ENCODE measurements around the gene PRDX4. TPM values are rescaled to one million over a fixed set of nuclear protein-coding genes. Genes with fewer than 3 reads are reported as not detected.
"Not testable (repeated sequence)": the region's sequence is repeated elsewhere in the genome, so short reads cannot be mapped to it uniquely, and the experiment has no call there.

Gene PRDX4
- total RNA-seq, 2 donors from 2014 or later, result 84.6 to 91.8 TPM

DNA sequence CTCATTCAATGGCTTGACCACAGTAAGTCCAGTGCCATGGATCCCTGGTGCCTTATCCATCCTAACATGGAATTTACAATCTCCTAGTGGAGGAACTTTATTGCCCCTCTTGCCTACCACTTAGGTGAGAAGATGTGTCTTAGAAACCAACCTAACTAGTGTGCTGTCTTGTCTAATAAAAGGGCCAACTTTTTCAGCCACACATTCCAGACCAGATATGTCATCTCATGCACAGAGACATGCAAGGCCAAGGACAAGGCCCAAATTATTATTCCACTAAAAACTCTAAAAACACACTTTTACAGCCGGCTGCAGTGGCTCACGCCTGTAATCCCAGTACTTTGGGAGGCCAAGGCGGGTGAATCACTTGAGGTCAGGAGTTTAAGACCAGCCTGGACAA lies 10.6 kb upstream of the PRDX4 start:
- TF ChIP-seq, protein P1, sequence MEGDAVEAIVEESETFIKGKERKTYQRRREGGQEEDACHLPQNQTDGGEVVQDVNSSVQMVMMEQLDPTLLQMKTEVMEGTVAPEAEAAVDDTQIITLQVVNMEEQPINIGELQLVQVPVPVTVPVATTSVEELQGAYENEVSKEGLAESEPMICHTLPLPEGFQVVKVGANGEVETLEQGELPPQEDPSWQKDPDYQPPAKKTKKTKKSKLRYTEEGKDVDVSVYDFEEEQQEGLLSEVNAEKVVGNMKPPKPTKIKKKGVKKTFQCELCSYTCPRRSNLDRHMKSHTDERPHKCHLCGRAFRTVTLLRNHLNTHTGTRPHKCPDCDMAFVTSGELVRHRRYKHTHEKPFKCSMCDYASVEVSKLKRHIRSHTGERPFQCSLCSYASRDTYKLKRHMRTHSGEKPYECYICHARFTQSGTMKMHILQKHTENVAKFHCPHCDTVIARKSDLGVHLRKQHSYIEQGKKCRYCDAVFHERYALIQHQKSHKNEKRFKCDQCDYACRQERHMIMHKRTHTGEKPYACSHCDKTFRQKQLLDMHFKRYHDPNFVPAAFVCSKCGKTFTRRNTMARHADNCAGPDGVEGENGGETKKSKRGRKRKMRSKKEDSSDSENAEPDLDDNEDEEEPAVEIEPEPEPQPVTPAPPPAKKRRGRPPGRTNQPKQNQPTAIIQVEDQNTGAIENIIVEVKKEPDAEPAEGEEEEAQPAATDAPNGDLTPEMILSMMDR (IDR thresholded peaks at IDR 0.05), result no peak
- DNase-seq (ENCODE audit: low spot score), result no peak
- Histone ChIP-seq H3K27ac (no peak overlapping the region), H3K4me3 (no peak overlapping the region), H3K9me3 (no peaks in the 10 kb centered on the region), H3K36me3 (no peaks in the 10 kb centered on the region), H3K4me1 (no peaks in the 10 kb centered on the region), H3K27me3 (no peaks in the 10 kb centered on the region)

DNA sequence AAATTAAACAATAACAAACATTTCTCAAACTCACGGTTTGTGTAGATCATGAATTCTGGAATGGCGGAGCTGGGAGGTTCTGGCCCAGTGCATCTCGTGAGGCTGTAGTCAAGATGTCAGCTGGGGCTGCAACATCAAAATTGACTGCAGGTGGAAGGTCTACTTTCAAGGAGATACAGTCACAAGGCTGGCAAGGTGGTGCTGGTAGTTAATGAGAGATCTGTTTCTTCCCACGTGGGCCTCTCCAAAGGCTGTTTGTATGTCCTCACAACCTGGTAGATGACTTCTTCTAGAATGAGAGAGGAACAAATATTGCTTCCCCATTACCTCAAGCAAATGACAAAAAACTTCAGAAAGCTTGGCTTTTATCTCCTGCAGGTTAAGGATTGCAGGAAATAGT lies 8.0 kb upstream of the PRDX4 start:
- Histone ChIP-seq H3K36me3 (no peaks in the 10 kb centered on the region), H3K27me3 (no peaks in the 10 kb centered on the region), H3K9me3 (no peaks in the 10 kb centered on the region), H3K4me3 (no peak overlapping the region), H3K4me1 (no peaks in the 10 kb centered on the region), H3K27ac (no peak overlapping the region)
- TF ChIP-seq, protein P1 (IDR thresholded peaks at IDR 0.05), result no peak
- DNase-seq (ENCODE audit: low spot score), result no peak

DNA sequence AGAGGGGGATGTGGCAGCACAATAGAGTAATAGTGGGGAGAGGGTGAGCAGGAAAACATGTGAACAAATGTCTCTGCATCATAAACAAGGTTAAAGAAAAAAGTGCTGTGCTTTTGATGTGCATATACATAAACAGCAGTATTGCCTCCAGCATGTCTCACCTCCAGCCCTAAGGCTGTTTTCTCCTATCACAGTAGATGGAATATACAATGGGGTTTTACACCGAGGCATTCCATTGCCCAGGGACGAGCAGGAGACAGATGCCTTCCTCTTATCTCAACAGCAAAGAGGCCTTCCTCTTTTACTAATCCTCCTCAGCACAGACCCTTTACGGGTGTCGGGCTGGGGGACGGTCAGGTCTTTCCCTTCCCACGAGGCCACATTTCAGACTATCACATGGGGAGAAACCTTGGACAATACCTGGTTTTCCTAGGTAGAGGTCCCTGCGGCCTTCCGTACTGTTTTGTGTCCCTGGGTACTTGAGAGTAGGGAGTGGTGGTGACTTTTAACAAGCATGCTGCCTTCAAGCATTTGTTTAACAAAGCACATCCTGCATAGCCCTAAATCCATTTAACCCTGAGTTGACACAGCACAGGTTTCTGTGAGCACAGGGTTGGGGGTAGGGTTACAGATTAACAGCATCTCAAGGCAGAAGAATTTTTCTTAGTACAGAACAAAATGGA lies 7.1 kb upstream of the PRDX4 start:
- H3K4me3 ChIP-seq; H3K36me3 ChIP-seq; DNase-seq (ENCODE audit: low spot score); H3K27ac ChIP-seq; H3K27me3 ChIP-seq; H3K4me1 ChIP-seq; H3K9me3 ChIP-seq: not testable (repeated sequence)

DNA sequence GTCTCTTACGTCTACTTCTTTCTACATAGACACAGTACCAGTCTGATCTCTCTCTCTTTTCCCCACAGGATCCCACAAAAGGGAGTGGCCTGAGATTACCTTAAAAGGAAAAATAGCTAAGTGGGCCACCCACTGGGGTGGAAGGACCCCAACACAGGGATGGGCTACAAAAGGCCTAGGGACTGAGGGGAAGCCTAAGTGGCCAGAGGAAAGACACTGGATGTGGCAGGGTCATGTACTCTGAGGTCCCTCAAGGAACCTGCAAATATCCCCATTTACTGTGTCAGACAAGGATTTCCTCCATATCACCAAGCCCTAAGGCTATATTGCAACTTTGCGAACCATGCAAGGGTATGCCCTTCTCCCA lies 6.5 kb upstream of the PRDX4 start:
- TF ChIP-seq, protein P1 (IDR thresholded peaks at IDR 0.05), result no peak
- H3K4me3 ChIP-seq, result no peak overlapping the region
- DNase-seq (ENCODE audit: low spot score), result no peak
- no peaks in the 10 kb centered on the region for H3K36me3 ChIP-seq
- no peaks in the 10 kb centered on the region for H3K27me3 ChIP-seq
- H3K27ac ChIP-seq, result no peak overlapping the region
- H3K4me1 ChIP-seq, result no peaks in the 10 kb centered on the region
- no peaks in the 10 kb centered on the region for H3K9me3 ChIP-seq

DNA sequence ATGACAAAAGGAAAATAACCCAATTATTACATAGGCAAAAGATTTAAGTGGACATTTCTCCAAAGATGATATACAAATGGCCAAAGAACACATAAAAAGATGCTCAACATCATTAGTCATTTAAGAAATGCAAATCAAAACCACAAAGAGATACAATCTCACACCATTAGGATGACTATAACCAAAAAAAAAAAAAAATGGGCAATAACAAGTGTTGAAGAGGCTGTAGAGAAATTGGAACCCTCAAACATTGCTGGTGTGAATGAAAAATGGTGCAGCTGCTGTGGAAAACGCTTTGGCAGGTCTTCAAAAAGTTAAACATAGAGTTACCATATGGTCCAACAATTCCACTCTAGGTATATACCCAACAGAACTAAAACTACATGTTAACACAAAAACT lies 5.6 kb upstream of the PRDX4 start:
- no peak overlapping the region for H3K4me3 ChIP-seq
- H3K27ac ChIP-seq, result no peak overlapping the region
- no peak for DNase-seq (ENCODE audit: low spot score)
- no peaks in the 10 kb centered on the region for H3K36me3 ChIP-seq
- no peaks in the 10 kb centered on the region for H3K9me3 ChIP-seq
- H3K4me1 ChIP-seq, result no peaks in the 10 kb centered on the region
- H3K27me3 ChIP-seq, result no peaks in the 10 kb centered on the region
- TF ChIP-seq, protein P1 (IDR thresholded peaks at IDR 0.05), result no peak

DNA sequence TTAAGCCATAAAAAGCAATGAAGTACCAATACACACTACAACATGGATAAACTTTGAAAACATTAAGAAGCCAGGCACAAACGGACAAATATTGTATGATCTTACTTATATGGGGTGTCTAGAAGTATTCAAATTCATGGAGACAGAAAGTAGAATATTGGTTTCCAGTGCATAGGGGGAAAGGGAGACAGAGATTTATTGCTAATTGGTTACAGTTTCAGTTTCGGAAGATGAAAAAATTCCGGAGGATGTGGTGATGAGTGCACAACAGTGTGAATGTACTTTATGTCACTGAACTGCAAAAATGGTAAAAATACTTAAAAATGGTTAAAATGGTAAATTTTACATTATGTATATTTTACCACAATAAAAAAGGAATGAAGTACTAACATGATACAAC lies 5.1 kb upstream of the PRDX4 start:
- Histone ChIP-seq H3K27ac (no peak overlapping the region), H3K36me3 (no peaks in the 10 kb centered on the region), H3K27me3 (no peaks in the 10 kb centered on the region), H3K4me1 (peaks cover 0 to 3% of the 10 kb centered on the region in 2 donors), H3K9me3 (no peaks in the 10 kb centered on the region), H3K4me3 (no peak overlapping the region)
- TF ChIP-seq, protein P1 (IDR thresholded peaks at IDR 0.05), result no peak
- no peak for DNase-seq (ENCODE audit: low spot score)
